GM18498 (cell line): ENCODE data around the gene HBQ1.
A peak's percentile ranks its signal among the peaks of the same experiment; 100 is the strongest.
"Not testable (repeated sequence)": the region's sequence is repeated elsewhere in the genome, so short reads cannot be mapped to it uniquely, and the experiment has no call there.

ENCODE experiments used
- ATAC-seq: cut with Tn5 transposase; IDR thresholded peaks from one replicate; pipeline ENCODE4 v1.9.1; 2021; ENCODE audit warnings: mild to moderate bottlenecking, moderate library complexity; ENCODE audit not compliant: unreplicated experiment

HBQ1 gene

GRCh38 chr16:175011-175949, 5.0 kb upstream of the HBQ1 start:
- no peak for ATAC-seq

GRCh38 chr16:176006-176405, 4.3 kb upstream of the HBQ1 start:
- ATAC-seq = not testable (repeated sequence)

- not testable (repeated sequence) for ATAC-seq
Observed at GRCh38 chr16:176477-177382, 3.5 kb upstream of the HBQ1 start, which contains the start of gene HBA1. TSS of gene HBA1 (plus strand) at chr16:176680. CDS start at chr16:176717, 37 bp downstream.

GRCh38 chr16:177394-177822, 2.9 kb upstream of the HBQ1 start:
- no peak for ATAC-seq

- ATAC-seq = no peak
Observed at GRCh38 chr16:177981-178667, 2.1 kb upstream of the HBQ1 start.

GRCh38 chr16:178668-179015, 1.6 kb upstream of the HBQ1 start:
- ATAC-seq = no peak

- no peak for ATAC-seq
Observed at GRCh38 chr16:179211-180092, 807 bp upstream of the HBQ1 start.

GRCh38 chr16:180681-181564, 664 bp downstream of the HBQ1 start:
- ATAC-seq = peak; percentile 61

- no peak for ATAC-seq
Observed at GRCh38 chr16:181565-182021, 1.3 kb downstream of the HBQ1 start.

- no peak for ATAC-seq
Observed at GRCh38 chr16:183005-183404, 2.7 kb downstream of the HBQ1 start.

- no peak for ATAC-seq
Observed at GRCh38 chr16:185213-185612, 5.0 kb downstream of the HBQ1 start.

- no peak for ATAC-seq
Observed at GRCh38 chr16:185691-186090, 5.4 kb downstream of the HBQ1 start.

GRCh38 chr16:187330-187729, 7.1 kb downstream of the HBQ1 start:
- no peak for ATAC-seq

GRCh38 chr16:188674-189073, 8.4 kb downstream of the HBQ1 start:
- no peak for ATAC-seq

- no peak for ATAC-seq
Observed at GRCh38 chr16:189604-190186, 9.4 kb downstream of the HBQ1 start.

- ATAC-seq = no peak
Observed at GRCh38 chr16:191831-192230, 11.6 kb downstream of the HBQ1 start.

- no peak for ATAC-seq
Observed at GRCh38 chr16:192686-193085, 12.4 kb downstream of the HBQ1 start.

- ATAC-seq = no peak
Observed at GRCh38 chr16:193441-193840, 13.2 kb downstream of the HBQ1 start.

GRCh38 chr16:194516-194915, 14.3 kb downstream of the HBQ1 start:
- no peak for ATAC-seq
